Measurements from ENCODE around the gene ODF2.

The ODF2 gene

GRCh38 chr9:128416014-128416413, 39.8 kb upstream of the ODF2 start:
- TF ChIP-seq, protein P1, sequence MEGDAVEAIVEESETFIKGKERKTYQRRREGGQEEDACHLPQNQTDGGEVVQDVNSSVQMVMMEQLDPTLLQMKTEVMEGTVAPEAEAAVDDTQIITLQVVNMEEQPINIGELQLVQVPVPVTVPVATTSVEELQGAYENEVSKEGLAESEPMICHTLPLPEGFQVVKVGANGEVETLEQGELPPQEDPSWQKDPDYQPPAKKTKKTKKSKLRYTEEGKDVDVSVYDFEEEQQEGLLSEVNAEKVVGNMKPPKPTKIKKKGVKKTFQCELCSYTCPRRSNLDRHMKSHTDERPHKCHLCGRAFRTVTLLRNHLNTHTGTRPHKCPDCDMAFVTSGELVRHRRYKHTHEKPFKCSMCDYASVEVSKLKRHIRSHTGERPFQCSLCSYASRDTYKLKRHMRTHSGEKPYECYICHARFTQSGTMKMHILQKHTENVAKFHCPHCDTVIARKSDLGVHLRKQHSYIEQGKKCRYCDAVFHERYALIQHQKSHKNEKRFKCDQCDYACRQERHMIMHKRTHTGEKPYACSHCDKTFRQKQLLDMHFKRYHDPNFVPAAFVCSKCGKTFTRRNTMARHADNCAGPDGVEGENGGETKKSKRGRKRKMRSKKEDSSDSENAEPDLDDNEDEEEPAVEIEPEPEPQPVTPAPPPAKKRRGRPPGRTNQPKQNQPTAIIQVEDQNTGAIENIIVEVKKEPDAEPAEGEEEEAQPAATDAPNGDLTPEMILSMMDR (IDR thresholded peaks at IDR 0.05; ENCODE audit: insufficient read depth, low read length, poor library complexity, severe bottlenecking) = no peak
- no peaks in the 10 kb centered on the region; the same call in 1 of the 2 replicates for H3K27me3 ChIP-seq (replicated peaks; ENCODE audit: control insufficient read depth, insufficient read depth, low read length)
- DNase-seq (ENCODE audit: extremely low read depth, insufficient read length) = no peak
- no peaks in the 10 kb centered on the region for H3K36me3 ChIP-seq (ENCODE audit: control insufficient read depth, insufficient read depth, low read length)
- no peak overlapping the region for H3K4me3 ChIP-seq (replicated peaks; ENCODE audit: low read depth, low read length)

DNA sequence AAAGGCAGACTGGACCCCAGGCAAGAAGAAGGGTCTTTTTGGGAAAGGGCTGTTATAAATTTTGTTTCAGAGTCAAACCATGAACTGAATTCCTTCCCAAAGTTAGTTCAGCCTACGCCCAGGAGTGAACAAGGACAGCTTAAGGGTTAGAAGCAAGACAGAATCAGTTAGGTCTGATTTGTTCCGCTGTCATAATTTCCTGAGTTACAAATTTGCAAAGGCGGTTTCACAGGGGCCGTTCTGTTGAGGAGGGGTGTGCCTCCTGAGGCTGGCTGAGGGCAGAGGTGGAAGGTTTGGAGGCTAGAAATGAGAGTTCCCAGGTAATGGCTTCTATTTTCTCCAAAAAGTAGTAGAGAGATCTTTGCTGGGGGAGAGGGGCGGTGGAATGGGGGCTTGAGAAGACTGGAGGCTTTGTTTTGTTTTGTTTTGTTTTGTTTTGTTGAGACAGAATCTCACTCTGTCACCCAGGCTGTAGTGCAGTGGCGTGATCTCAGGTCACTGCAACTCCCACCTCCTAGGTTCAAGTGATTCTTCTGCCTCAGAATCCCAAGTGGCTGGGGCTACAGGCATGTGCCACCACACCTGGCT, 39.3 kb upstream of the ODF2 start:
- Histone ChIP-seq H3K36me3 (ENCODE audit: control insufficient read depth, insufficient read depth, low read length) (no peaks in the 10 kb centered on the region), H3K27me3 (replicated peaks; ENCODE audit: control insufficient read depth, insufficient read depth, low read length) (no peaks in the 10 kb centered on the region), H3K4me3 (replicated peaks; ENCODE audit: low read depth, low read length) (no peak overlapping the region)
- TF ChIP-seq, protein P1 (IDR thresholded peaks at IDR 0.05; ENCODE audit: insufficient read depth, low read length, poor library complexity, severe bottlenecking) = no peak
- DNase-seq (ENCODE audit: extremely low read depth, insufficient read length) = no peak

- H3K27me3 ChIP-seq (replicated peaks; ENCODE audit: control insufficient read depth, insufficient read depth, low read length) = no peaks in the 10 kb centered on the region
- TF ChIP-seq, protein P1 (IDR thresholded peaks at IDR 0.05; ENCODE audit: insufficient read depth, low read length, poor library complexity, severe bottlenecking) = no peak
- no peaks in the 10 kb centered on the region for H3K36me3 ChIP-seq (ENCODE audit: control insufficient read depth, insufficient read depth, low read length)
- H3K4me3 ChIP-seq (replicated peaks; ENCODE audit: low read depth, low read length) = no peak overlapping the region; the same call in 1 of the 2 replicates
- DNase-seq (ENCODE audit: extremely low read depth, insufficient read length) = no peak
These were observed 36.5 kb upstream of the ODF2 start for GRCh38 chr9:128419061-128419925.

- TF ChIP-seq, protein P1 (IDR thresholded peaks at IDR 0.05; ENCODE audit: insufficient read depth, low read length, poor library complexity, severe bottlenecking) = peak; percentile 66
- H3K27me3 ChIP-seq (replicated peaks; ENCODE audit: control insufficient read depth, insufficient read depth, low read length) = no peaks in the 10 kb centered on the region
- H3K4me3 ChIP-seq (replicated peaks; ENCODE audit: low read depth, low read length) = peak overlapping the region; percentile 69
- no peaks in the 10 kb centered on the region for H3K36me3 ChIP-seq (ENCODE audit: control insufficient read depth, insufficient read depth, low read length)
- DNase-seq (ENCODE audit: extremely low read depth, insufficient read length) = peak; percentile 81
These were observed 35.7 kb upstream of the ODF2 start for GRCh38 chr9:128420060-128420650.

DNA sequence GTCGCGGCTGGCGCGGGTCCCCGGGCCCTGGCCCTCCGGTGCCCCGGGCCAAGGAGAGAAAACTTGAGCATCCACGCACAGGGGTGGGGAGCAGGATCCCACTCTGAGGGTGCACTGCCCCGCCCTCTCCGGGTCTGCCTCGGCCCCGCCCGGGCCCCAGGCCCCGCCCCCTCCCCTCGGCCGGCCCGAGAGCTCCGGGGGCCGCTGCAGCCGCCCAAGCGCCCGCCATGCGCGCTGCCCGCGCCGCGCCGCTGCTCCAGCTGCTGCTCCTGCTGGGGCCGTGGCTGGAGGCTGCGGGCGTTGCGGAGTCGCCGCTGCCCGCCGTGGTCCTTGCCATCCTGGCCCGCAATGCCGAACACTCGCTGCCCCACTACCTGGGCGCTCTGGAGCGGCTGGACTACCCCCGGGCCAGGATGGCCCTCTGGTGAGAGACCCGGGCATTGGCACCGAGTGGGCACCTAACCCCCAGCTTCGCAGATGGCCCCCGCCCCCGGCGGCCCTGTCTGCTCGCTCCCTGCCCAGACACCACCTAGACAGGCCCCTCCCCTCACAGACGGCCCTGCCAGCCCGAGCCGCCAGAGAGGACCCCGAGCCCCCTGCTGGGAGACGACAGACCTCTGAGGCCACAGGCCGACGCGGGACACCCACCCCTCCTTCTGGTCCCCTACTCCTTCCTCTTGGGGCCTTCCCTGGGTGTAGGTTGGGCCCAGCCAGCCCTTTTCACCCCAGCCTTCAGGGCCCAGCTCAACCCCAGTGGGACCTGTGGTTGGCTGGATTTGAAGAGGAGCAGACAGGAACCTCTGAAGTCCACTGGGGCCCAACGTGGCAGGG, 34.9 kb upstream of the ODF2 start, which contains the start of gene CERCAM:
Gene CERCAM (plus strand): TSS at position 207 of the 831 bp plus-strand sequence. CDS start 21 bp downstream, at position 228.
- DNase-seq (ENCODE audit: extremely low read depth, insufficient read length) = peak; percentile 61
- peak within 1 kb of the TSS; percentile 69 for H3K4me3 ChIP-seq (replicated peaks; ENCODE audit: low read depth, low read length)
- H3K36me3 ChIP-seq (ENCODE audit: control insufficient read depth, insufficient read depth, low read length) = no peaks in the 10 kb centered on the region
- no peaks in the 10 kb centered on the region for H3K27me3 ChIP-seq (replicated peaks; ENCODE audit: control insufficient read depth, insufficient read depth, low read length)
- TF ChIP-seq, protein P1 (IDR thresholded peaks at IDR 0.05; ENCODE audit: insufficient read depth, low read length, poor library complexity, severe bottlenecking) = no peak
